ENCODE measurements around the gene OR10AD1.
"Not testable (repeated sequence)": the region's sequence is repeated elsewhere in the genome, so short reads cannot be mapped to it uniquely, and the experiment has no call there.

OR10AD1 gene, protein sequence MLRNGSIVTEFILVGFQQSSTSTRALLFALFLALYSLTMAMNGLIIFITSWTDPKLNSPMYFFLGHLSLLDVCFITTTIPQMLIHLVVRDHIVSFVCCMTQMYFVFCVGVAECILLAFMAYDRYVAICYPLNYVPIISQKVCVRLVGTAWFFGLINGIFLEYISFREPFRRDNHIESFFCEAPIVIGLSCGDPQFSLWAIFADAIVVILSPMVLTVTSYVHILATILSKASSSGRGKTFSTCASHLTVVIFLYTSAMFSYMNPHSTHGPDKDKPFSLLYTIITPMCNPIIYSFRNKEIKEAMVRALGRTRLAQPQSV

DNA sequence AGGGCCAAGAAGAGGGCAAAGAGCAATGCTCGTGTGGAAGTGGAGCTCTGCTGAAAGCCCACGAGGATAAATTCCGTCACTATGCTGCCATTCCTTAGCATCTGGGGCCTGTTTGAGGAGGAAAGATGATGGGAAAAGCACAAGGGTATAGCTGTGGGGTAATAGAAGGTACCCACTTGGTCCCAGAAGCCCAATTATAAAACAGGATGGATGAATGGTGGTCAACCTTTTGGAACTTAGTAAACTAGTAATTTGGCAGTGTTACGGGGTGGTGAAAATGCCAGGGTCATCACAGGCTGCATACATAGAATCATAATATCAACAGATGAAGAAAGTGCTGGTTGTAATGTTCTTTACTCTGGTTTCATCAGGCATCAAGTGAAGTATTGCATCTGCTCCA lies at the start of gene OR10AD1:
Gene OR10AD1, minus strand, starts transcription at position 101 of the 400 bp plus-strand sequence. Its CDS starts 0 bp downstream, at position 101.
- DNase-seq = no peak

DNA sequence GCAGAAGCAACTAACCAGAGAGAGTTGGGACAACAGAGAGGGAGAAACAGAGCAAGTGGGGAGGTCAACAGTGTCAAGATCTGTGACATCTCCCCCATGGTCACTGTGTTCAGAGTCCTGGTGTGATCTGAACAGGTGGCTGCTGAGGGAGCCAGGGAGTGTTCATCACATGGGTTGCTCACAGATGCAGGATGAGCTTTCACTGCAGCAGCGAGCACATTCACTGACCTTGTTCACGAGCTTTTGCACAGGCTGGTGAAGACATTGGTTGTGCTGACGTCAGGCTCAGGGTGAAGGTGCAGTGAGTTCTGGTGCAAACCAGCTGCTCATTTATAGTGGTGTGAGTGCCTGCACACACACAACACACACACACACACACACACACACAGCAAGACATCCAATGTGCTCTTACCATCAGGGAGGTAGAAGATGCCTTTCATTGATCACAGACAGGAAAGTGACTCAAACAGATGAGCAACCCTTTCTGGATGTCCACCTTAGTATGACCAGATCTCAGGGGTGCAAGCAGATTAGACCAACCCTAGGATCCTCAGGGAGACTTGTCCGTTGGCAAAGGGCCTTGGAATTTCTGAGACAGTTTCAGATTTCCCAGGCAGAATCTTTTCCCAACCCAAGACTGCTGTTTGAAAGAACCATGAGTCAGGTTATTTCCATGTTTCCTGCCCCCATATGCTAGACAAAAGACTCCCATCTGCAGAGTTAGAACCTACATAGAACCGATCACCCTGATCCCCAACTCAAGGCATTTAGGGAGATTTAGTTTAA lies 44.3 kb upstream of the OR10AD1 start:
- DNase-seq = no peak

DNA sequence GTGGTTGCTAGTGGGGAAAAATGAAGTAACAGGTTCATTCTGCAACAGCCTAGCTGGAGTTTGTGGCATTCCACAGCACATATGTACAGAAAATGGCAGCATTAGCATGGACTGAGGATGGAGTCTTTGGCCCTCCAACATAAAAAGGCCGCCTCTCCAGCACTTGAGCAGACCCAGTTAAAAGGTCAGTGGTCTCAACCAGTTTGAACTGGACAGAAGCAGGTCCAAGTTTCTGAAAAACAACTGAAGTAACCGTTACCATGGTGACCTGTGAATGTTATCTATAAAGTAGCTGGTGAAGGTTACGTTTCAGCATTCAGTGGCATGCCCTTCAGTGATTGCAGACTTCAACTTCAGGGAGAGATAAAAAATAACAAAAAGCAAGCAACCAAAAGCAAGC lies 34.1 kb upstream of the OR10AD1 start:
- DNase-seq = no peak

DNA sequence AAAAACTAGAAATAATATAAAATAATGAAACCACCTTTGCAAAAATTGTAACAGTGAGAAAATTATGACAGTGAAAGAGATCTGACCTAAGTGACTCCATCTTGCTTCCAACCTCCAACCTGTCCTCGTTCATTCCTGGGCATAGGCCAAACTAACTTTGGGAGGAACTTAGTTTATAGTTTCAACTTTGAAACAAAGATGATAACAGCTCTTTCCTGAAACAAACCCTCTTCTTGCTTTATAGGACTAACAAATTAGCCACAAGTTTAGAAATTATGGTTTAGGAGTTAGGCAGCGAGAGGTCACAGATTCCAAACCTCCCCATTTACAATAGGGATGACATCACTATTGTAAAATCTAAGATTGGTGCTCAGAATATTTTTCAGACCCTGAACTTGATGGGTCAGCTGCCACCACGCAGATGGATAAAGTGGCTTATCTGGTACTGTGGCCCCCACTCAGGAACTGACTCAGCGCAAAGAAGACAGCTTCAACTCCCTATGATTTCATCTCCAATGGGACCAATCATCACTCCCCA lies 32.8 kb upstream of the OR10AD1 start:
- no peak for DNase-seq

DNA sequence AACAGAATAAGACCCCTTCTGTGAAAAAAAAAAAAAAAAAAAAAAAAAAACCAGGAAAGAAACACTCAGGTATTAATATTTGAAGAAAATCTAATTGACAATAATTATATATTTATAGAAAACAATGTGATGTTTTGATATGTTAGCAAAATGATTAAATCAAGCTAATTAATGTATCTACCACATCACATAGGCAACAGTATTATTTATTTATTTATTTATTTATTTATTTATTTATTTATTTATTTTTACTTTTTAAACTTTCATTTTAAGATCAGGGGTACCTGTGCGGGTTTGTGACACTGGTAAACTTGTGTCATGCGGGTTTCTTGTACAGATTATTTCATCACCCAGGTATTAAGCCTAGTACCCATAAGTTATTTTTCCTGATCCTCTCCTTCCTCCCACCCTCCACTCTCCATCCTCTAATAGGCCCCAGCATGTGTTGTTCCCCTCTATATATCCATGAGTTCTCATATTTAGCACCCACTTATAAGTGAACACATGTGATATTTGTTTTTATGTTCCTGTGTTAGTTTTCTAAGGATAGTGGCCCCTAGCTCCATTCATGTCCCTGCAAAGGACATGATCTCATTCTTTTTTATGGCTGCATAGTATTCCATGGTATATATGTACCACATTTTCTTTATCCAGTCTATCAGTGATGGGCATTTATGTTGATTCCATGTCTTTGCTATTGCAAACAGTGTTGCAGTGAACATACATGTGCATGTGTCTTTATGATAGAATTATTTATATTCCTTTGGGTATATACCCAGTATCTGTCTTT lies 28.3 kb upstream of the OR10AD1 start:
- DNase-seq = not testable (repeated sequence)

DNA sequence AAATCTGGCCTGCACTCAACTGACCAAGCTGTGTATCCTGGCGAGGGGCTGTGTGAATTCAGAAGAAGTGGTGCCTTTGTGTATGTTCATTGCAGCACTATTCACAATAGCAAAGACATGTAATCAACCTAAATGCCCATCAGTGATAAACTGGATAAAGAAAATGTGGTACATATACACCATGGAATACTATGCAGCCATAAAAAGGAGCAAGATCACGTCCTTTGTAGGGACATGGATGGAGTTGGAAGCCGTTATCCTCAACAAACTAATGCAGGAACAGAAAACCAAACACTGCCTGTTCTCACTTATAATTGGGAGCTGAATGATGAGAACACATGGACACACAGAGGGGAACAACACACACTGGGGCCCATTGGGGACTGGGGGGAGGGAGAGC lies 21.4 kb upstream of the OR10AD1 start:
- DNase-seq = not testable (repeated sequence)

DNA sequence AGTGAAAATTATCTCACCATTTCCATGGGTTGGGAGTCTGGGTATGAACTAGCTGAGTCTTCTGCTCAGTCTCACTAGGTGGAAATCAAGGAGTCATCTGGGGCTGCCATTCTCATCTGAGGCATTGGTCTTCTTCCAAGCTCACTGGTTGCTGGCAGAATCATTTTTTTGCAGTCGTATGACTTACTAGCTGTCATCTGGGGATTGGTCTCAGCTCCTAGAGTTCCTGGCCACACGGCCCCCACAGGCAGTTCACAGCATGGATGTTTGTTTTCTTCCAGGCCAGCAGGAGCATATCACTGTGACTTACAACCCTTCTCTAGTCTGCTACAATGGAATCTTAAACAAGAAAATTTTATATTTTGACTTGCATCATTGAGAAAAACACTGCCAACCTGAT lies 18.6 kb upstream of the OR10AD1 start:
- DNase-seq = no peak

DNA sequence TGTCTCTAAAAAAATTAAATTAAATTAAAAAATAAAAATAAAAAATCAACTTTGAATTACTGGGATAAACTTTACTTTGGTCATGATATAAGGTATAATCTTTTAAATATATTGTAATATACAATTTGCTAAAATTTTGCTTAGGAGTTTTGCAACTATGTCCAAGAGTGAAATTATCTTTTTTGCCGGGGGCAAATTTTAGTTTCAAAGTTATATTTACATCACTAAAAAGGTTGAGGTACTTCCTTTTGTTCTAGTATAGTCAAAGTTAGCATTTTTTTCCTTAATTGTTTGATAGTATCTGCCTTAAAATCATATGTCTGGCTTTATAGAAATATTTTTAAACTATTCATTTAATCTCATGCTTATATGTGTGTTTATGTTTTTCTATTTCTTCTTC lies 17.6 kb upstream of the OR10AD1 start:
- no peak for DNase-seq

DNA sequence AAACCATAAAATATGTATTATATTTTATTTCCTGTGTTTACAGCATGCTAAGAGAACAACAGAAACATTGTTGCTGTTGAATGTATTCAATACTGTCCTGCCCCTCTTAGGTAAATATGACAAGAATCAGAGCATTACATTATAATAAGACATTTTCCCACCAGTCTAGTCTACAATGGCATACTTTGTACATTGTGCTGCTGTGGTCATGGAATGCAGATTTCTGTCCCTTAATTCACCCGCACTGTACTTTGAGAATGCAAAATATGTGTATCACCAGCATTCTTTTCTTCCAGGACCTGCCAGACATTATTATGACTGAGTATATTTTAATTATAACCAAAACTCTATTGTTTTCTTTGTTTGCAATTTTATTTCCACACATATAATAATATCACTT lies 16.5 kb upstream of the OR10AD1 start:
- no peak for DNase-seq

DNA sequence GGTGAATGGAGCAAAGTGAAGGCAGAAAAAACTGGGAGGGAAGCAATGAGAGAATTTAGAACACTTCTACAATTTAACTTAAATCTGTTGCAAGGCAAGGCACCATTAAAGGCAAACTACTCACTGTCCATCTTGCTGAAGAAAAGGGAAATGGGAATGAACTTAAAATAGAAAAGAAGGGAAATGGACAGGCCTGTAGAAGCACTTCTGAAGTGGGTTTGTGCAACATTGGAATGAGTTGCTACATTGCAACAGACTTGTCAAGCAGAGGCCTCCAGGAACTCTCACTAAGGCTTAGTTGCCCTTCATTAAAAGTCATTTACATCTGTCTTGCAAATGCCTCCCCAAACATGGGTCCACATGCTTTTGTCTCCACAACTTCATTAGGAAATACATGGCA lies 13.7 kb upstream of the OR10AD1 start:
- DNase-seq = no peak

DNA sequence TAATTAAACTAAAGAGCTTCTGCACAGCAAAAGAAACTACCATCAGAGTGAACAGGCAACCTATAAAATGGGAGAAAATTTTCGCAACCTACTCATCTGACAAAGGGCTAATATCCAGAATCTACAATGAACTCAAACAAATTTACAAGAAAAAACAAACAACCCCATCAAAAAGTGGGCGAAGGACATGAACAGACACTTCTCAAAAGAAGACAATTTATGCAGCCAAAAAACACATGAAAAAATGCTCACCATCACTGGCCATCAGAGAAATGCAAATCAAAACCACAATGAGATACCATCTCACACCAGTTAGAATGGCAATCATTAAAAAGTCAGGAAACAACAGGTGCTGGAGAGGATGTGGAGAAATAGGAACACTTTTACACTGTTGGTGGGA lies 6.4 kb upstream of the OR10AD1 start:
- DNase-seq = not testable (repeated sequence)

DNA sequence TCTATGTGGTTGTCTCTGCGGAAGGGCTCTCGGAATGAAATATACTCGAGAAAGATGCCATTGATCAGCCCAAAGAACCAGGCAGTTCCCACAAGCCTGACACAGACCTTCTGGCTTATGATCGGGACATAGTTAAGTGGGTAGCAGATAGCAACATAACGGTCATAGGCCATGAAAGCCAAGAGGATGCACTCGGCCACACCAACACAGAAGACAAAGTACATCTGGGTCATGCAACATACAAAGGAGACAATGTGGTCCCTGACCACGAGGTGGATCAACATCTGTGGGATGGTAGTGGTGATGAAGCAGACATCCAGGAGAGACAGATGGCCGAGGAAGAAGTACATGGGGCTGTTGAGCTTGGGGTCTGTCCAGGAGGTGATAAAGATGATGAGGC lies 326 bp downstream of the OR10AD1 start:
- DNase-seq = no peak

DNA sequence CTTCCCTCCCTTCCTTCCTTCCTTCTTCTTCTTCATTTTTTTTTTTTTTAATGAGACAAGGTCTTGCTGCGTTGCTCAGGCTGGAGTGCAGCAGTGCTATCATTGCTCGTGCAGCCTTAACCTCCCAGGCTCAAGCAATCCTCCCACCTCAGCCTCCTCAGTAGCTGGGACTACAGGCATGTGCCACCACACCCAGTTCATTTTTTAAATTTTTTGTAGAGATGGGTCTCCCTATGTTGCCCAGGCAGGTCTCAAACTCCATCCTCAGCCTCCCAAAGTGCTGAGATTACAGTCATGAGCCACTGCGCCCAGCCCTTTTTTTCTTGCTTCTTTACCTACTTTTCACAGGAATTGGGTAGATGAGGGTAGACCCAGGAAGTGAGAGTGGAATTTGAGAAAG lies 1.6 kb downstream of the OR10AD1 start:
- no peak for DNase-seq

DNA sequence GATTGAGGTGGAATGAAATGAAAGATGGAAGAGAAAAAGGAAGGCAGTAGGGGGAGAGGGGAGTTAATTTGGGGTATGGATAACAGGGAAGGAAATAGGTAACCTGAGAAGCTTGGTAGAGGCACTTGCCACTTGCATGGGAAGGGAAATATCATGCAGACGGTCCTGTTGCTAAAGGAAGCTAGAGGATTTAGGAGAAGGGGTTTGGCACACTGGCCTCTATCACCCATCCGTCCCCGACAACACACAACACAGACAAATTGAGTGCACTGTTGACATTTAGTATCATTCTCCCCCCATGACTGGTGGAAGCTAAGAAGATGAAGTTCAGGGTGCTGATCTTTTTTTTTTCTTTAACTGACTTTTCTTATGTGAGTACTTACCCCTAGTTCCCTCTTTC lies 2.0 kb downstream of the OR10AD1 start:
- DNase-seq = no peak

DNA sequence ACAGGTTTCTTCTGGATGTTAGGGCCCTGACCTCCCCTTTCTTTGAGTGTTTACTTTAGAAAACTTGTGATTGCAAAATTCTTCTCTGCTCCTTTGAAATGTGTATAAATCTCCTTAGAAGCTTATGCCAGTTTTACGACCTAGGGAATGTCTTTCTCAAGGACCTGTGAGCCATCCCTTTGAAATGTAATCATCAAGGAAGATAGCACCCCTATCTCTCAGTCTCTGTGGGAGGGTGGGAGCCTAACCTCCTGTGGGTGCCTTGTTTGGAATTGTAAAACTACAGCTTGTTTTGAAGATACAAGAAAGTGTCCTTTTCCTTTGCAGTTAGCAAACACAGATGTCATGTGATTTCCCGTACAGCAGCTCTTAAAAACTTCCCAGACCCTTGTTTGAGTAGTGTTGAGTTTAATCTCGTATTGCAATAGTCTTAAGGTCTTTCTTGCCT lies 3.3 kb downstream of the OR10AD1 start:
- no peak for DNase-seq

DNA sequence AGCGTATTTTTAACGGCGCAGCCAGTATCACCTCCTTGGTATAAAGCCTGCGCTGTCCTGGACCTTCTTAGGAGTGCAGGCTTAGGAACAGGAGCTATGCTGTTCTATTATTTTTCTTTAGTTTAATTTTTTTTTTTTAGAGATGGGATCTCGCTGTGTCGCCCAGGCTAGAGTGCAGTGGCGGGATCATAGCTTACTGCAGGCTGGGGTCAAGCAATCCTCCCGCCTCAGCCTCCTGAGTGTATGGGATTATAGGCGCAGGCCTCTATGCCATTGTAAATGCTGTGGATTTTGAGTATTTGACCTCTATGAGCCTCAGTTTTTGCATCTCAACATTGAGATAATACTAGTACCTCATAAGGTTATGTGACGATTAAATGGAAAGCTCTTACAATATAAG lies 4.1 kb downstream of the OR10AD1 start:
- DNase-seq = no peak

DNA sequence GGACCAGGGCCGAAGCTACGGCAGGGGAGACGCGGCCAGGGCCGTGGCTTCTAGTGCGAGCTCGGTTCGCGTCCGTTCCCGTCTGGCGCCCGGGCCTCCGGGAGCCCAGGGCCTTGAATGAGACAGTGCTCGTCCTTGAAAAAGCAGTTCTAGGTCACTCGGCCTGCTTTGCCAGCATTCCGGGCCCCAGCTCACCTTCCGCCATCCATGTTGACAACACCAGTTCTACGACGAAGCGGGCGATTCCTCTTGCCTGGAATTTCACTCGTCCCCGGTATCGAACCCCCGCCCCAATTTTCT lies 4.5 kb downstream of the OR10AD1 start:
- DNase-seq = peak; percentile 73

DNA sequence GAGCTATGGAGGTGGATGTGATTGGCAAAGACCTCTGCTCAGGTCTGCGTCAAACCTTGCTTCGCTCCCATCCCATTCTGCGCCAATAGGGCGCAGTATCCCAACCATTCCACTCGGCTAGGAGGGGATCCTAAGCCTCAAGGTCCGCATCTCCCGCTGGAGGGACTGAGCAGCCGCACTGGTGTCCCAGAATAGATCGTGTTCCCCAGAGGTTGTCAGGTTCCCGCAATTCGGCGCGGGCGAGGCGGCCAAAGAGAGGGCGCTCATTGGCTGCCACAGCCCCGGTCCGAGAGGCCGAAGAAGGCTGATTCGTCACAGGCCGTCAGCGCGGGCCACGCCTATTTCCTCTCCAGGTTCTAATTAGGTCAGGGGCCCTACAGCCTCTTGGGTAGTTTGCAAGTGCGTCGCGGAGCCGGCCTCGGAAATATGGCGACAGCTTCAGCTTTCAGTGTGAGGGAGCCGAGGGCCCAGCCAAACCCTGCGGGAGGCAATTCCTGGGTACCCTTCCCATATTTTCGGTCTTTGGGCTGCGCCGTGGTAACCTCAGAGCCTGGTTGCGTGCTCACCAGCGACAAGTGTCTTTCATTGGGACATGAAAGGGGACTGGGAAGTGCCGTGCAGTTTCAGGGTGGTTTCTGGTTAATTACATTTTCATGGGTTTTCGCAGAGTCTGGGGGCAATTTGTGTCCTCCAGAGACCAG lies 5.0 kb downstream of the OR10AD1 start:
- peak; percentile 92 for DNase-seq

DNA sequence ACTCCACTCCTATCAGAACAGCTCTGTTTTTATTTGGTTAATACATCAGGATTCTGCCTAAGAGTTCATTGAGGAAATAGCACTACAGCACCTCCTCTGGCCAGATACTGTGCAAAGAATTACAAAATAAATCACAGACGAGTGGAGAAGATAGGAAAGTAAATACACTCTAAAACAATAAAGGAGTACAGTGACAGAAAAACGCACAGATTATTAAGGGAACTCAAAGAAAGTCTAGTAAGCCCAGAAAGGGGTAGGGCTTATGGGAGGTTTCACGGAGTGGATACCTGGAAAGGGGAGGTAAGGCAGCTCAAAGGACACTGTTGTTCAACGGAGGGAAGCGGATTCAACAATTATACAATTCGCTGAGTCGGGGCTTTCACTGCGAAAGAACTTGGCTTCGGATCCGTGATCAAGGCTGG lies 5.5 kb downstream of the OR10AD1 start:
- no peak for DNase-seq

DNA sequence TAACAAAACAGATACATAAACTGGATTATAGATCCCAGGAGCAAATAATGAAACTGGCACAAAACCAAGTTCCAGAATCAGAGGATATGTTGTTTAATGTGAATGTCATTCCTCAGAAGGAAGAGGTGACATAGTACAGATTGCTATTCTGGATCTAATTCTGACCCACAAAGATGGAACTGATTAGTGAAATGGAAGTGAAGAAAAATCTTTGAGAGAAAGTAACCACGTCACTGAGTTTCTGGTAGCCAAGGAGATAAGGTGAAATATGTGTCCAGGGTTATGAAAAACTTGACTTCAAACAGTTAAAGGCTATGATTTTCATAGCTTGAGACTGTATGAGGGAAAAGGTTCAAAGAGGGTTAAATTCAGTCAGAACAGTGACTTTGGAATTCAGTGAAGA lies 8.3 kb downstream of the OR10AD1 start:
- no peak for DNase-seq

DNA sequence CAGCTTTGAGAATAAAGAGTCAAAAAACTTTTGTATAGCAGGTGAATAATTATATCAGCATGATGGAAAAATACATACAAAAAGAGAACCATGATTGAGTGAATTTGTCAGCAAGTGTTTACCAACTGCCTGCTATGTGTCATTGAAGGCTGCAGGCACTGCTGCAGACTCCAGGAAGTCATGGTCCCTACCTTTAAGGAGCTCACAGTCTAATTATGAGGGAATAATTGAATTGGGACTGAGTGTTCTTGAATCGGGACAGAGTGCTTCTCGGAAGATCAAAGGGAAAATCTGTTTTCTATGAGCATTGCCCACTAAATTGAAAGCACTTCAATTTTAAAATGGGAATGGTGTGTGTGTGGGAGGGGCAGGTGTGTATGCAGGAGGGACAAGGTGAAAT lies 9.5 kb downstream of the OR10AD1 start:
- DNase-seq = no peak

DNA sequence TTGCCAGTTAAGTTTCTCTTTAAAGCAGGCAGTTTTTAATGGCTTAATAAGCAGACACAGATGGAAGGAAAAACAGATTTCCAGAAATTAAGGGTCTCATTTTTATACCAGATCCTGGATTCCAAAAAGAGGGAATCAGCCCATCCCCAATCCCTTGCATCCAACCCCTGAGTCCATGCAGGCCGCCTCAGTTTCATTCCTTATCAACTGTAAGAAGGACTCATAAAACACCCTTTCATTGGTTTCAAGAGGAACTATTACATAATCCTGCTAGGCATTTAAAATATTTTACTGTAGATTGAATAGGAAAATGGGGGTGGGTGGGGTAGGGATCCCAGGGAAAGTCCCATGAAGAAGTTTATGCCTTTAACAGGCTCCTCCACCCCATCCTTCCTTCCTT lies 10.2 kb downstream of the OR10AD1 start:
- DNase-seq = no peak

DNA sequence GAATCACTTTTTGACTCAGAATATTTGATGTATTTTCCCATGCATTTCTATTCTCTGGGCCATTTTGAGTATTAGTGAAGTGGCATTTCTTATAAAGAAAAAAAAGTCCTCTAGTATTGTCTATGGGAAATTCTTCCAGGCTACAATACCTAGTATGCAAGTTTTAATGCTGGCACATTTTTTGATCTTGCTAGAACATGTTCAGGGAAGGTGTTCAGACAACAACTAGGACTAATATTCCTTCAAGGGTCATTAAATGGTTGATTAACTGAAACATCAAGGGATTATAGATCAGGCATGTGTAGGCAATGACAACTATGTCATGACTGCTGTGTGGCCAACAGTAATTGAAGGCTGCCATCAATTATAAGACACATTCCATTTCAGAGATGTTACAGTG lies 12.0 kb downstream of the OR10AD1 start:
- DNase-seq = no peak
